ENCODE measurements around the gene LRRC4B.

LRRC4B gene

DNA sequence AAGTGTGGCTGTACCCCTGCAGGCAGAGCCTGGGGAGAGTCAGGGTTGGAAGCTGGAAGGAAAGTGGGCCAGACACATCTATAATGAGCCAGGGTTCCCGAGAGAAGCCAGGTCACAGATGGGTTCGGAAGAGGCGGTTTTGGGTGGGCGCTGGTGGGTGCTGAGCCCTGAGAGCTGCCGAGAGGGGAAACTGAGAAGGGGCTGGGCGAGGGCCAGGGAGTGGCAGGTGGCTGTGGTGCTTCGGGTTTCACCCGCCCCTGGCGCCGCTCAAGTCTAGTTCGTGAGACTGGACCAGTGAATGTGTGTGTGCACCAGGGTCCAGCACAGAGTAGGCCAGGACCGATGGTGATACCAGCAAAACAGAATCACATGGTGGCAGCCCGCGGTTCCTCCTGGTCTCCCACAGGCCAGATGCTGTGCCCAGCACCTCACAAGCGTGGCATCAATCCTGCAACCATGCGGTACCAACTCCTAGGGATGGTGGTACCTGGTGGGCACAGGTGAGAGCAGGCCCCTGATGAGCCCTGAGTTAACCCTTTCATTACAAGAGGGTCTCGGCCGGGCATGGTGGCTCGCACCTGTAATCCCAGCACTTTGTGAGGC, 1.8 kb upstream of the LRRC4B start:
- DNase-seq: no peak

DNA sequence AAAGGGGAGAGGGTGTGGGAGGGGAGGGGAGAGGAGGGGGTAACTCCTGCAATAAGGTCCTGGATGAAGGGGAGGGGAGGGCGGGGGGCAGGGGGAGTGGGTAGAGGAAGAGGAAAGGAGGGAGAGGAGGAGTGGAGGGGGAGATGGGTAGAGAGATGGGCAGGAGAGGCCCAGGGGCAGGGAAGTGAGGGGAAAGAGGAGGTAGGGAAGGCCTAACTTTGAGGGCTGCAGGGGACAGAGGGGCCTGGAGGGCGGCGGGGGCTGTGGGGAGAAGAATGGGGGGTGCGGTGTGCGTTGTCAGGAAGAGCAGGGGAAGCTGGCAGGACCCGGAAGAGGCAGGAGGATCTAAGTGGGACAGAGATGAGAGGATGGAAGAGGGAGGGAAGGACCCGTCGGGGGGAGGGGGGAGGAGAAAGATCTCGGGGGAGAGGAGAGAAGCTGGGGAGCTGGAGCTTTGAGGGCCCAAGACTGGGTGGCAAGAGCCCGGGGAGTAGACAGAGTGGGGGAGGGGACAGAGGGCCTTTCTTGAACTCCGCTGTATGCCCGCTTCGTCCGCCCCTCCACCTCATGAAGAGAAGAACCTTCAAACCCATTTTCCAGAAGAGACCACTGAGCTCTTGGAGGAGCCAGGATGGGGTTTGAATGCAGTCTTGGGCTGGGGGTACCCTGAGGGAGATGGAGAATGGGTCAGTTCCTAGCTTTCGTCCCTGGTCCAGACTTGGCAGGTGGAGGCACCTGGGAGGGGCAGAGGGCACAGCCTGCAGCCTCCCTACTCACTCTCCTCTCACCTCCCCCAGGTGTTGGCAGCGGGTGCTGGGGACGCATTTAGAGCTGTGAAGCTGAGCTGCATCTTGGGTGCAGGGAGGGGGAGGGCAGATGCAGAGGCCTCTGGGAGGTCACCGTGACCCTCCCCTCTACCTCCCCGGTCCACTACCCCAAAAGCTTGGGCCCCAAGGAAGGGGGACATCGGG, 778 bp upstream of the LRRC4B start:
- DNase-seq: no peak

DNA sequence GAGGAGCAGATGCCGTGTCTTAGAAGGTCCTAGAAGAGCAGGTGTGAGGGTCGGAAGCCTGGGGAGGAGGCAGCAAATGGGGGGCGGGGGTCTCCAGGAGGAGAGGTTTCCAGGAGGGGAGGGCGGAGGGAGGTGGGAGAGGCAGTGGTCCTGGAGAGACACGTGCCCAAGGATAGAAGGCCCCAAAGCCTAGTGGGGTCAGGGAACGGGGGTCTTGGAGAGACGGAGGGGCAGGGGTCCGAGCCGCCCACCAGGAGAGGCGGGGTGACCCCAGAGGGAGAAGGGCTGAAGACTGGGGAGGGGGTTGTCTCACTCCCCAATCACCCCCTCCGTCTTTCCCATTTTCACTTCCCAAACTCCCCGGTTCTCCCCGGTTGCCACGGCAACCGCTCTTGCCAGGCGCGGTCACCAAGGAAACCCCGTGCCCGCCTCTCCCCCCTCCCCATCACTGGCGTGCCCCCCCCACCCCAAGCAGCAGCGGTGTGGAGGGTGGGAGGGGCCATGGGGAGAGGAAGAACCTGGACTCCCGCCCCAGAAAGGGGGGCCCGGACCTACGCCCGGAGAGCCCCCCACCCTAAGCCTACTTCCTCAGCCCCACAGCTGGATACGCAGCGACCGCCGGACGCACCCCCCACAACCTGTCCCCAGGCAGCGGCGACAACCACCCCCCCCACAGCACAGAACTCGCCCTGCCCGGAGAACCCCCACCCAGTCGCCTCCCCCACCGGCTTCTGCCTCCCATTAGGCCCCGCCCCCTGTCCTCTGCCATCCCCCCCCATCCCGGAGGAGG, 988 bp downstream of the LRRC4B start:
- no peak for DNase-seq

DNA sequence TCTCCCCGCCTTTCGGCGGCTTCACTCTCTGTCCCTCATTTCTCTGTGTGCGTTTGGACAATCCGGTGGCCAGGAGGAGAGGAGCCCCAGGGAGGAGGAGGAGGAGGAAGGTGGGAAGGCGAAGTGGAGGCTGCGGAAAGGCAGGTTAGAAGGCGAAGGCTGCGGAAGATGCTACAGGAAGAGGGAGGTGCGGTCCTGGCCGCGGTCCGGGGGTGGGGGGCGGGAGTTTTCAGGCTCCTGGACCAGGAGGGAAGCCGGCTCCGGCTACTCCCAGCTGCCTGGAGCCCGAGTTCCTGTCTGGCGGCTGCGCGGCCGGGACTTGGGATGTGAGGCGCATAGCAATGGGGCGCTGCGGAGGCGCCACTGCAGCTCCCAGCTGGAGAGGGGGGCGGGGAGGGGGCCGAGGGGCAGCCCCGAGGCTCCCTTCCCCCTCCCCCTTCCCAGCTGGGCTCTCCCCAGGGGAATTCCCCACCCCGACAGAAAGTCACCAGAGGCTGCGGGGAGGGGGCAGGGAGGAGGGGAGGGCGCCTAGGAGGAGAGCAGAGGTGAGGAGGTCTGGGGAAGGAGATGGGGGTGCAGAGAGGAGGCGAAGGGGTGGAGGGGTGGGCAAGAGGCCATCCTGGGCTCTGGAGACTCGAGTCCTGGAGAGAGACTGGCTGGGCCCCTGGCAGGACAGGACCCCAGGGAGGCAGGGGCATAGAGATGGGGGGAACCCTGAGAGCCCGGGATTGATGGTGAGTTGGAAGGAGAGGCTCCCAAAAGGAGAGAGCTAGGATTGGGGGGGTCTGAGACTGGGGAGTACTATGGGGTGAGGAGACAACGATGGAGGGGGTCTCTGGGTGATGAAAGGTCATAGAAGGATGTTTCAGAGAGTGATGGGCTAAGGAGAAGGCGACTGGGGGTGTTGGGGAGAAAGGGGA, 2.0 kb downstream of the LRRC4B start:
- no peak for DNase-seq

DNA sequence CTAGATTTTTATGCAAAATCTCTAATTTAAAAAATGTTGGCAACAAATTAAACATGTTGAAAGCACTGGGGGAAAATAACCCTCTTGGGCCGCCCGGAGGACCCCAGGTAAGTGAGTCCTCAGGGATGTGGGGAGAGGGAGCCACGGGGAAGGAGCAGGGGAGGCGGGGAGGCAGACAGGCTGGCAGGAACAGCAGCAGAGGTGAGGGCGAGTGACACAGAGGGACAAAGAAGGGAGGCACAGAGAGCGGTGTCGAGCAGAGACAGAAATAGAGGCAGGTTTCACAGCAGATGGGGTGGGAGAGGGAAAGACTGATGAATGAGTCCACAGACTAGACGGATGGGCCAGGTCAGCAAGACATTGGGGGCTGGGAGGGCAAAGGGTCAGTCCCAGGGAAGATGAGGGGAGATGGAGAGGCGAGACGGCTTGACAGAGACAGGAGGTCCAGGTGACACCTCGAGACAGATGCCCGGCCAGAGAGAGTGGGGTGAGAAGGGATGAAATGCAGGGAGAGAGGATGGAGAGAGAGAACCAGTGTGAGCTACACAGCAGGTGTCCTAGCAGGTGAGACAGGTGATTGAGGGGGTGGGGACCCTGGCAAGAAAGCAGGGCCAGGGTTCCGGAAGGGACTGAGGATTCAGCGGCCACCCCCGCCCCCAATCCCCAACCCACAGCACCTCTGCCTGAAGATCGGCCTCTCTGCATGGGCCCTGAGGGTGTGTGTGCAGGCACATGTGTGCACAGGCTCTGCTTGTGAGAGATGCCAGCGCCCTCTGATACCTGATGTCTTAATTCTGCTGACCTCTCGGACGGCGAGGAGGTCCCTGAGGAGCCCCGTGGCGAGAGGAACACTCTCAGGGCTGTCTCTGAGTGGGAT, 3.8 kb downstream of the LRRC4B start:
- DNase-seq: no peak

DNA sequence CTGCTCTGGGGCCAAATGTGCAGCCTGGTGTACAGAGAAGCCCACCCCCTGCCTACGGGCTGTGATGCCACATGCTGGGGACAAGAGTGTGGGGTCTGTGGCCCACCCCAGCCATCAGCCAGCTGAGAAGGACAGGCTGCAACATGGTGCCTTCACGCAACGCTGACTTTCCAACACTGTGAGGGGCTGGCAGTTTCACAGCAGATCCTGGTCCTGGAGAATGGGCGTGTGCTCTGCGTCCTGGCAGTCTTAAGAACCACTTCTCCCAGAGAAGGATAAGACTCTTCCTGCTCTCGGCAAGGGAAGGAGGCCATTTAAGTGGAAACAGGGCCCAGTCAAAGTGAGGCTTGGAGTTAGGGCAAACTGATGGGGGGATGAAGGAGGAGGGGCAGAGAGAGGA, 4.6 kb downstream of the LRRC4B start:
- no peak for DNase-seq

DNA sequence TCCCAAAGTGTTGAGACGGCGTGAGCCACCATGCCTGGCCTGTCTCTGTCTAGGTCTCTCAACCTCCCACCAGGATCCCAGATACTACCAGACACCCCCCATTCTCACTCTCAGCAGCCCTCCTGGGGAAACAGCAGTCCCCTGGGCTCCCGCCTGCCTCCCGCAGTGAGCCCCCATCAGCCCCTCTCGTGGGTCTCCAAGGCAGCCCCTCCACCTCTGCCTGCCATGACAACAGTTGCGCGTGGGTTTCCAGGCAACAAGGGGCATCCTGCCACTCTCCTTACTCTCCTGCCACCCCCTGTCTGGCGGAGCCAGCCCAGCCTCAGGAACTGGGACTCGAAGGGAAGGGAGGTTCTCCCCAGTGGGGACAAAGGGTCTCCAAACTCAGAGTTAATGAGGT, 5.2 kb downstream of the LRRC4B start:
- DNase-seq: no peak

DNA sequence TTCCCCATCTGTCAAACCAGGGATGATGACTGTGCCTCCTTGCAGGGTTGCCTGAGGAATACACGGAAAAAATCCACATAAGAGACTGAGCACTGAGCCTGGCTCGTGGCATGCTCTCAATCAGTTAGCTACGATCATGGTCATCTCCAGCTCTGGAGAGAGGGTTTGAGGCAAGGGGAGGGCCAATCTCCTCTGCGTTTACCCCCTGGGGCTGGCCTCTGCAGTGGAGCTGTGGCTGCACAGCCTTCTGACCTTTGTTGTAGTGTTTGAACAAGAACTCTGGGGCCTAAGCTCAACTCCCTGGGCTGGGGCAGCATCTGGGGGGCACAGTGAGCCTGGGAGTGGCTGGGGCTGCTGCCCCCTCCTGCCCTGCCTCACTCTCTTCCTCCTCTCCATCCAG, 5.9 kb downstream of the LRRC4B start:
- no peak for DNase-seq

DNA sequence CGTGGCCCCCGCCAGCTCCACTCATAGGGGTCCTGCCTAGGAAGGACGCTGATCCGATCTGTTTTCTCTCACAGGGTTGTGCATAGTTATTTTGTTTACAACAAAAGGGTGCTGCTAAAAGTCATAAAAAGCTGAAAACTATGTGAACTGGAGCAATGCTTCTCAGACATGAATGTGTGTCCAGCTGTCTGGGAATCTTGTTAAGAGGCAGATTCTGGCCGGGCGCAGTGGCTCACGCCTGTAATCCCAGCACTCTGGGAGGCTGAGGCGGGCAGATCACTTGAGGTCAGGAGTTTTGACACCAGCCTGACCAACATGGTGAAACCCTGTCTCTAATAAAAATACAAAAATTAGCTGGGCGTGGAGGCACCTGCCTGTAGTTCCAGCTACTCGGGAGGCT, 8.6 kb downstream of the LRRC4B start:
- no peak for DNase-seq

DNA sequence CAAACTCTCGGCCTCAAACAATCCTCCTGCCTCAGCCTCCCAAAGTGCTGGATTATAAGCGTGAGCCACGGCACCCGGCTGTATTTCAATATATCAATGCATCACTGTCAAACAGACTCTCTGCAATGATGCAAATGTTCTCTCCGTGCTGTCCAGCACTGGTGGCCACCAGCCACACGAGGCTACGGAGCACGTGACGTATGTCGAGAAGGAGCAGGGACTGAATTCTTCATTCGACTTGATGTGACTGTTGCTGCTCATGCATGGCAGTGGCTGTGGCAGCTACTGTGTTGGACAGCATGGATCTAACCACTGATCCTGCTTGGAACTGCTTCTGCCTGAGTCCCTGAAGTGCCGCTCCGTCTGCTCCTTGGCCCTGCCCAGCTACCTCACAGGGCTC, 9.8 kb downstream of the LRRC4B start:
- DNase-seq: no peak

DNA sequence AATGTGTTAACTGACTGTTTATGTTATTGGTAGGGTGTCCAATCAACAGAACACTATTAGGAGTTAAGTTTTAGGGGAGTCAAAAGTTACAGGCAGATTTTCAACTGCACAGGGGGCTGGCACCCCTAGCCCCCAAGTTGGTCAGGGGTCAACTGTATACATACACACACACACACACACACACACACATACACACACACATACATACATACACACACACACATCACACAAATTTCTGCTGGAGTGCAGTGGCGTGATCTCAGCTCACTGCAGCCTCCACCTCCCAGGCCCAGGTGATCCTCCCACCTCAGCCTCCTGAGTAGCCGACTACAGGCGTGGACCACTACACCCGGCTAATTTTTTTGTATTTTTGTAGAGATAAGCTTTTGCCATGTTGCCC, 10.2 kb downstream of the LRRC4B start:
- no peak for DNase-seq

DNA sequence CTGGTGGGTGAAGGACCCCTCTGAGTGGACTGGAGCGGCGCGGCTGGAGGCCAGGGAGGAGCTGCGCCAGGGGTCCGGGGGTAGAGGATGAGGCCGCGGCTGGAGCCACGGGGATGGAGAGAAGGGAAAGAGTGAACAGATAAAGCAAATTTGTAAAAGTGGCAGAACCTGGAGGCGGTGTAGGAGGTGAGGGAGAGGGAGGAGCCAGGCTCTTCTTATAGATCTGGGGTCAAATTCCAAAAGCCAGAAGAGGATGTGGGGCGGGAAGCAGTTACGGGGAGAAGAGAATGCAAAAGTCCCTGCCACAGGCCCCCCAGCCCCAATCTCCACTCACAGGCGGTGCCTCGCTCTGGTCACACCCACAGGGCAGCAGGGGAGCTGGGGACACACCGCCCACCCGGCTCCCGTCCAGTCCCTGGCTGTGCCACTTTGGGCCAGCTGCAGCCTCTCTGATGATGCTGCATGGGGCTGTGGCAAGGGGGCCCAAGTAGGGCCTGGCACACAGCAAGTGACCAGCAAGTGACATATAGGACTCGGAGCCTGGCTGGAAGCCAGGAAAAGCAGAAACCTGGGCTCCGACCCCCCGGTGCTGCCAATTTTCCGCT, 11.1 kb downstream of the LRRC4B start:
- no peak for DNase-seq

DNA sequence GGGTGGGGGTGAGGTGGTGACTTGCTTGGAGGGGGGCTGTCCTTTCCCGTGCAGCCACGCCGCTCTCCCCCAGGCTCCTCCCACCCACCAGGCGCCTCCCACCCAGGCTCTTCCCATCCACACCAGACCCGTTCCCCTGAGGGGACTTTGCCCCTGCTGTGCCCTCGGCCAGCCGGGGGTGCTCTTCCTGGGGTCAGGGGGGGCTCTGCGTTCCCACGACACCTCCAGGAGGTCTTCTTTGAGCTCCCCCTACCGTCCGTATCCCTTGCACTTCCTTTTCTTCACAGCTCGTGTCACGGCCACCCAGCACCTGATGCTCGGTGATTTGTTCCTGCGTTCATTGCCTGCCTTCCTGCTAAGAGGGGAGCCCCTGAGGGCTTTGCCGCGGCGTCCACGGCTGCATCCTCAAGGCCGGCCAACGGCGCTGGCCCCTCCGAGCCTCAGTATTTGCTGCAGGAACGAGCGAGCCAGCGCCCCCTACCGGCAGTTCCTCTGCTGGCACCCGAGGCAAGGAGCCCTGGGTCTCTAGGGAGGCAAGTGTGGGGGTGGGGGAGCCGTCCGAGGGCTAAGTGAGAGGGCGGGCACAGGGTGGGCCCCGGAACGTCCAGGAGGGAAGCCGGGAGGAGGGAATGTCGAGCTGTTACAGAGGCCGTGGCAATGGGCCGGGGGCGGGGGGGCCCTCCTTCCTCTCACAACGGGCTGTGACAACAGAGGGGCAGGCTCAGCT, 11.8 kb downstream of the LRRC4B start:
- peak; percentile 77 for DNase-seq

DNA sequence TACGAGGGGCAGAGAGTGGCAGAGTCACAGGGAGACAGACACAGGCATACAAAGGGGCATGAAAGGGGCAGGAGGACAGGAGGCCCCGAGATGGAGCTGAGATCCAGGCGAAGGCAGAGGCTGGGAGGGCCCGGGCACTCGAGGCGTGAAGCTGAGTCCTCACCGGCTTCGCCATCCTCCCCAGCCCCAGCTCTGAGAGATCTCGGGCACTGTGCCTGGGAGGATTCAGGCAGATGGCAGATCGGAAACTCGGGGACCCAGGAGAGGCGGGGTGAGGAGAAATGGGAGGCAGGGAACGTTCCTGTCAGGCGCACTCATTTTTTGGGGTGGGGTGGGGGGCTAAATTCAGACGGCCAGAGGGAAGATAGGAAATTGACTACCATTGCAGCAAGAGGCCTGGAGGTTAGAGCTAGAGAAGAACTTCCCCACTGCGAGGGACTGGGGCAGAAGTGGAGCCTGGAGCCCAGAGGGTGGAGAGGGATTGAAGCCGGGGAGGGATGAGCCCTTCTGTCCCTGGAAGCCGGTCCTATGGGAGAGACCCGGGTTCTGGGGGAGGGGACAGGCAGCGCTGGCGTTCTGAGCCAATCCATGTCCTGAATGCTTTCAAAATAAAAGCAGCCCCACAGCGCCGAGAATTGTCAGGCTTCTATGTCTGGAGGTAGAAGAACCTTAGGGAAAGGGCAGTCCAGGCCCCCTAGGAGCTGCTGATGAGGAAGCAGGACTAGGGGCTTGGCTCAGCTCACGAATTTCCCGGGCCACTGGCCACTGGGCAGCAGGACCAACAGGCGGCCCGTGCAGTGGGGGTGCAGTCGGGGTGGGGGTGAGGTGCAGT, 12.6 kb downstream of the LRRC4B start:
- no peak for DNase-seq

DNA sequence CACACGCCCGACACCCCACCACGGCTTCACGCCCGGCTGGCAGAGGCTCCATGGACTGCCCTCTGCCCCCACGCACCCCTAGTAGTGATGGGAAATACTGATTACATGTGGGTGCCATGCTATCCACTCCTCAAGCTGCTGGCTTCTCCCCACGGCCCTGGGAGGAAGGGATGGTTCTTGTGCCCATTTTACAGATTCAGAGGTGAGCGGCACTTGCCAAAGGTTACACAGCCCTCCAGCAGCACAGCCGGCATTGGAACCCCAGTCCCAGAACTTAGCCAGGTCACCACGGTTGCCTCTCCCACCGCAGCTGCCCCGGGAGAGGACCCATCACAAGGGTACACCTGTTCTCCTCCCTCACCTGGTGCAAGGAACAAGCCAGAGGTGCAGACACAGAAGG, 13.2 kb downstream of the LRRC4B start:
- DNase-seq: no peak

DNA sequence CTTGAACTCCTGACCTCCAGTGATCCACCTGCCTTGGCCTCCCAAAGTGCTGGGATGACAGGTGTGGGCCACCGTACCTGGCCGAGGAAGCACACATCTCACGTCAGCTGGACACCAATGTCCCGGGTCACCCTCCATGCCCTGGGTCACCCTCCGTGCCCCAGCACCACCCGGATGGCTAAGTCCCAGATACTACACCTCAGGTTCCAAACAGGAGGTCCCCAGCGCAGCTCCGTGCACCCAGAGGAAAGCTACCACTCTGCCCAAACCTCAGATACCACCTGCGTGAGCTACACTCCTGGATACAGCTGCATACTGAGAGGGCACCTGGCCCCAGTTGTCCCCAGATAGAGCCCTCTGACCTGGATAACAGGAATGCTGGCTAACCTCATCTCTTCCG, 14.0 kb downstream of the LRRC4B start:
- no peak for DNase-seq

DNA sequence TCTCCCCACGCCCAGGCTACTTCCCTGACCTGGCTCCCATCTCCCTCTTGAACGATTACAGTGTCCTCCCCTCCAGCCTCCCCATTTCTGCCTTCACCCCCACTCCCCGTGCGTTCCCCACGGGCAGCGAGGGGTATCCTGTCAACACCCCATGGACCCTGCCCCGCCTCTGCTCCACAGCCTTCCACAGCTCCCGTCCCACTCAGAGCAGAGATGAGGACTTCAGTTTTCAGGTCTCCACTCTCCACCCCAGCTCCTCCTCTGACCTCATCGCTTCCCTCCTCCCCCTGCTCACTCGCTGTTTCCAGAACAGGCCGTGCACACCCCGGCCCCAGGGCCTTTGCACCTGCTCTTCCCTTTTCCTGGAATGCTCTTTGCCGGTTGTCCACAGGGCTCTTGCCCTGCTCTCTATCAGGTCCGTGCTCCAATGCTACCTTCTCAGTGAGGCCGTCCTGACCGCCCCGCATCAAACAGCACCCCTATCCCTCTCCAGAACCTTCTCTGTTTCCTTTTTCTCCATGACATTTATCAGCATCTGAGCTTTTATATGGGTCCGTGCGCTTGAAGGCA, 15.0 kb downstream of the LRRC4B start:
- no peak for DNase-seq

DNA sequence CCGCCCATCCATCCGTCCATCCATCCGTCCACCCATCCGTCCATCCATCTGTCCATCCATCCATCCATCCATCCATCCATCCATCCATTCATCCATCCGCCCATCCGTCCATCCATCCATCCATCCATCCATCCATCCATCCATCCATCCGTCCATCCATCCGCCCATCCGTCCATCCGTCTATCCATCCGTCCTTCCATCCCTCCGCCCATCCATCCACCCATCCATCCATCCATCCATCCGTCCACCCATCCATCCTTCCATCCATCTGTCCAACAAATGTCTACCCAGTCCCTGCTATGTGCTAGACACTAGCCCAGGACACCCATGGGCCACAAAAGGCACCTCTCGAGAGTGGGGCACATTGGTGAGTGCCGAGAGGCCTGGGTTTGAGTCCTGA, 15.7 kb downstream of the LRRC4B start:
- no peak for DNase-seq

DNA sequence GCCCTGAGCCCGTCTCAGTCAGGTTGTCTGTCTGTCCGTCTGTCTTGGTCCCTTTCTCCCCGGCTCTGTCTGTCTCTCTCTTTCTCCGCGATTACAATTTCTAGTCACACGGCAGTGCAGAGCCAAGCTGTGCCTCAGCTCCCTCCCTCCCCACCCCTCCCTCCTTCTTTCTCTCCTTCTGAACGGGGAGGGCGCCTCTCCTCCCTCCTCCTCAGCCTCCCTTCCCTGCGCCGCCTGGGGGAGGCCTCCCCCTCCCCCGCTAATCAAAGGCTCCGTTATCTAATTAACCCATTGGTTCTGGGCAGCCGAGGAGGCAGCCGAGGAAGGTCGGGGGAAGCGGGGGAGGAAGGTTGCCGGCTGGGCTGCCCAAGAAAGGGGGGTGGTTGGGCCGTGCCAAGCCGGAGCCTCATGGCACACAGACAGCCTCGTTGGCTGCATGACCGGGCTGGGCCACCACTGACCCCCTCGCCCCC, 16.5 kb downstream of the LRRC4B start:
- DNase-seq: no peak
